Measurements from ENCODE around the gene ANKRD24.
A peak's percentile ranks its signal among the peaks of the same experiment; 100 is the strongest.
"Not testable (repeated sequence)": the region's sequence is repeated elsewhere in the genome, so short reads cannot be mapped to it uniquely, and the experiment has no call there.

ANKRD24 gene

GRCh38 chr19:4174213-4174894 lies 8.1 kb upstream of the ANKRD24 start:
- ATAC-seq: no peak

- ATAC-seq: no peak
Measured at GRCh38 chr19:4174895-4175668, 7.4 kb upstream of the ANKRD24 start.

- ATAC-seq: no peak
Measured at GRCh38 chr19:4175669-4175931, 6.9 kb upstream of the ANKRD24 start.

- no peak for ATAC-seq
Measured at GRCh38 chr19:4177146-4177545, 5.3 kb upstream of the ANKRD24 start.

GRCh38 chr19:4178990-4179389 lies 3.5 kb upstream of the ANKRD24 start:
- ATAC-seq: no peak

- no peak for ATAC-seq
Measured at GRCh38 chr19:4181053-4181508, 1.4 kb upstream of the ANKRD24 start.

GRCh38 chr19:4183967-4184717 lies 1.7 kb downstream of the ANKRD24 start:
- ATAC-seq: no peak

- ATAC-seq: no peak
Measured at GRCh38 chr19:4184718-4185352, 2.3 kb downstream of the ANKRD24 start.

GRCh38 chr19:4185413-4186086 lies 3.1 kb downstream of the ANKRD24 start:
- no peak for ATAC-seq

- ATAC-seq: peak; percentile 47 to 60
Measured at GRCh38 chr19:4186087-4186993, 3.9 kb downstream of the ANKRD24 start.

- ATAC-seq: no peak
Measured at GRCh38 chr19:4187313-4188122, 5.0 kb downstream of the ANKRD24 start.

- no peak for ATAC-seq
Measured at GRCh38 chr19:4189641-4190040, 7.2 kb downstream of the ANKRD24 start.

- ATAC-seq: not testable (repeated sequence)
Measured at GRCh38 chr19:4192537-4192936, 10.0 kb downstream of the ANKRD24 start.

- ATAC-seq: no peak
Measured at GRCh38 chr19:4194353-4194752, 11.9 kb downstream of the ANKRD24 start.

- ATAC-seq: no peak
Measured at GRCh38 chr19:4196009-4196408, 13.5 kb downstream of the ANKRD24 start.

- ATAC-seq: no peak
Measured at GRCh38 chr19:4196587-4197148, 14.2 kb downstream of the ANKRD24 start.

- no peak for ATAC-seq
Measured at GRCh38 chr19:4197228-4197624, 14.7 kb downstream of the ANKRD24 start.

GRCh38 chr19:4197625-4198466 lies 15.4 kb downstream of the ANKRD24 start:
- no peak for ATAC-seq

- no peak for ATAC-seq
Measured at GRCh38 chr19:4198467-4199126, 16.1 kb downstream of the ANKRD24 start.

Data from activated CD4-positive, CD25-positive, alpha-beta regulatory T cell treated with anti-CD3 and anti-CD28 coated beads, Interleukin-2, amount 50 U/mL, for 24 hours (primary cell).